DOHH2 (cell line): ENCODE measurements around the gene KCNIP3.

Experiments used
- H3F3A ChIP-seq: fragments of 200-600 bp; sonication (generic), shearing (Covaris generic); 2 replicates; pipeline ENCODE4 v1.6.0; 2016; ENCODE audit warnings: antibody characterized with exemption, mild to moderate bottlenecking; ENCODE audit not compliant: control insufficient read depth, insufficient read depth
- H3K27ac ChIP-seq: fragments of 200-600 bp; sonication (generic); 2 replicates; pipeline ENCODE4 v1.5.1; 2014; ENCODE audit warnings: low read depth, mild to moderate bottlenecking, low read length, moderate library complexity
- H3K27me3 ChIP-seq: fragments of 200-600 bp; sonication (generic); 2 replicates; pipeline ENCODE4 v1.6.1; 2014; ENCODE audit warnings: mild to moderate bottlenecking, low read length, mixed read lengths; ENCODE audit not compliant: control insufficient read depth
- H3K36me3 ChIP-seq: fragments of 200-600 bp; sonication (generic); 2 replicates; pipeline ENCODE4 v1.6.1; 2014; ENCODE audit warnings: mild to moderate bottlenecking, low read length, moderate library complexity, mixed read lengths; ENCODE audit not compliant: control insufficient read depth
- H3K4me1 ChIP-seq: fragments of 200-600 bp; sonication (generic); 2 replicates; pipeline ENCODE4 v1.6.1; 2014; ENCODE audit warnings: mild to moderate bottlenecking, low read length, mixed read lengths; ENCODE audit not compliant: control insufficient read depth
- H3K4me2 ChIP-seq: fragments of 200-600 bp; sonication (generic); 2 replicates; pipeline ENCODE4 v1.6.0; 2014; ENCODE audit warnings: mild to moderate bottlenecking, low read length, moderate library complexity
- H3K4me3 ChIP-seq: fragments of 200-600 bp; sonication (generic); 2 replicates; pipeline ENCODE4 v1.5.1; 2014; ENCODE audit warnings: mild to moderate bottlenecking, low read length, mixed read lengths
- H3K79me2 ChIP-seq: fragments of 200-600 bp; sonication (generic); 2 replicates; pipeline ENCODE4 v1.6.1; 2014; ENCODE audit warnings: mild to moderate bottlenecking, low read length, mixed read lengths; ENCODE audit not compliant: control insufficient read depth
- H3K9me2 ChIP-seq: fragments of 200-600 bp; sonication (generic); replicated peaks from 2 replicates; pipeline ENCODE4 v1.6.1; 2014; ENCODE audit warnings: mild to moderate bottlenecking, low read length, mixed read lengths; ENCODE audit not compliant: control insufficient read depth
- H3K9me3 ChIP-seq: fragments of 200-600 bp; sonication (generic); 2 replicates; pipeline ENCODE4 v1.6.1; 2014; ENCODE audit warnings: antibody characterized with exemption, low read length, mixed read lengths; ENCODE audit not compliant: control insufficient read depth, insufficient read depth
- H4K20me1 ChIP-seq: fragments of 200-600 bp; sonication (generic); 2 replicates; pipeline ENCODE4 v1.6.0; 2014; ENCODE audit warnings: low read depth, mild to moderate bottlenecking, antibody characterized with exemption, low read length, moderate library complexity; ENCODE audit not compliant: control insufficient read depth, insufficient read depth
- EZH2phosphoT487 ChIP-seq: fragments of 200-600 bp; sonication (generic); IDR thresholded peaks from 2 replicates; pipeline ENCODE4 v1.6.1; 2017; ENCODE audit warnings: borderline replicate concordance, mild to moderate bottlenecking, antibody characterized with exemption, low read length, moderate library complexity, mixed read lengths
- TF ChIP-seq, protein P1 (sequence below): fragments of 200-600 bp; sonication (generic); IDR thresholded peaks from one replicate; pipeline ENCODE4 v1.5.1; 2014; ENCODE audit warnings: antibody characterized with exemption, mild to moderate bottlenecking, low read depth, low read length; ENCODE audit not compliant: poor library complexity, severe bottlenecking

Gene KCNIP3

DNA sequence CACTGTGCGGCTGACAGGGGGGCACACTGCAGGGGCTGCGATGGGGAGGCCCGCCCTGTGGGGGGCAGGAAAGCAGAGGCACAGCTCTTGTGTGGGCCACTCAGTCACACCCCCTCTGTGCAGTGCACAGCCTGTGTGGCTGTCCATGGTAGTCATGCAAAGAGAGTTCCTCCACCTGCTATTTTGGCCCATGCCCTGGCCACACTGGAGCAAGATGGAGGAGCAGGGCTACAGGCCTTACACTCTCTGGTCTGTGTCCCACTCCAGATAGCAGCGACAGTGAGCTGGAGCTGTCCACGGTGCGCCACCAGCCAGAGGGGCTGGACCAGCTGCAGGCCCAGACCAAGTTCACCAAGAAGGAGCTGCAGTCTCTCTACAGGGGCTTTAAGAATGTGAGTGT is 76.9 kb downstream of the KCNIP3 start:
- H3K9me3 ChIP-seq, result no peaks in the 10 kb centered on the region
- H3K4me3 ChIP-seq, result no peak overlapping the region

DNA sequence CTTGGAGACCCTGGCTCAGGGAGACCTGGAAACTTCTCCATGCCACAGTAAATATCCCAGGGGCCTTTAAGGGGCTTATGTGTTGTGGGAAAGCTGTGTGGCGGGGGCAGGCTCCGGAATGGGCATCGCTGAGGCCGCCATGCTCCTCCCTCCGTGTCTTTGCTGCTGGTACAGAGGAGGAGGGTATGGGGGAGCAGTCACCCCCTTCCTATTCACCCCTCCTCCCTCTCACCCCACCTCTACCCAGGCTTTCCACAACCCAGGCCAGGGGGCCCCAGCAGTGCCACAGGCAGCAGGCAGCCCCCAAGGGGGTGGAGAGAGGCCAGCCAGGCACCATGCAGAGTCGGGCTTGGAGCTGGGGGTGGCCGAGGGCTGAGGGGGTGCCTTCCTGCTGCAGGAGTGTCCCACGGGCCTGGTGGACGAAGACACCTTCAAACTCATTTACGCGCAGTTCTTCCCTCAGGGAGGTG is 77.3 kb downstream of the KCNIP3 start:
- Histone ChIP-seq H3K27me3 (no peaks in the 10 kb centered on the region), H3K79me2 (no peaks in the 10 kb centered on the region), H3K9me2 (no peaks in the 10 kb centered on the region), H4K20me1 (no peaks in the 10 kb centered on the region), H3K4me1 (0 out of 2 replicates have a peak, but pooled peaks cover 3% of the 10 kb centered on the region), H3K4me3 (no peak overlapping the region), H3K36me3 (no peaks in the 10 kb centered on the region), H3K4me2 (no peak overlapping the region), H3F3A (no peaks in the 10 kb centered on the region), H3K27ac (no peak overlapping the region), H3K9me3 (no peaks in the 10 kb centered on the region)
- no peak for TF ChIP-seq EZH2phosphoT487
- TF ChIP-seq, protein P1, sequence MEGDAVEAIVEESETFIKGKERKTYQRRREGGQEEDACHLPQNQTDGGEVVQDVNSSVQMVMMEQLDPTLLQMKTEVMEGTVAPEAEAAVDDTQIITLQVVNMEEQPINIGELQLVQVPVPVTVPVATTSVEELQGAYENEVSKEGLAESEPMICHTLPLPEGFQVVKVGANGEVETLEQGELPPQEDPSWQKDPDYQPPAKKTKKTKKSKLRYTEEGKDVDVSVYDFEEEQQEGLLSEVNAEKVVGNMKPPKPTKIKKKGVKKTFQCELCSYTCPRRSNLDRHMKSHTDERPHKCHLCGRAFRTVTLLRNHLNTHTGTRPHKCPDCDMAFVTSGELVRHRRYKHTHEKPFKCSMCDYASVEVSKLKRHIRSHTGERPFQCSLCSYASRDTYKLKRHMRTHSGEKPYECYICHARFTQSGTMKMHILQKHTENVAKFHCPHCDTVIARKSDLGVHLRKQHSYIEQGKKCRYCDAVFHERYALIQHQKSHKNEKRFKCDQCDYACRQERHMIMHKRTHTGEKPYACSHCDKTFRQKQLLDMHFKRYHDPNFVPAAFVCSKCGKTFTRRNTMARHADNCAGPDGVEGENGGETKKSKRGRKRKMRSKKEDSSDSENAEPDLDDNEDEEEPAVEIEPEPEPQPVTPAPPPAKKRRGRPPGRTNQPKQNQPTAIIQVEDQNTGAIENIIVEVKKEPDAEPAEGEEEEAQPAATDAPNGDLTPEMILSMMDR, result no peak

More for the DNA sequence above, 76.9 kb downstream of the KCNIP3 start:
- Histone ChIP-seq H3K9me2 (no peaks in the 10 kb centered on the region), H3K4me1 (no peaks in the 10 kb centered on the region), H4K20me1 (no peaks in the 10 kb centered on the region), H3K36me3 (no peaks in the 10 kb centered on the region), H3K79me2 (no peaks in the 10 kb centered on the region), H3K27ac (no peak overlapping the region), H3F3A (no peaks in the 10 kb centered on the region), H3K27me3 (peaks cover 2% of the 10 kb centered on the region; the same call in 1 of the 2 replicates), H3K4me2 (no peak overlapping the region)
- TF ChIP-seq, protein P1, result no peak
- TF ChIP-seq EZH2phosphoT487, result no peak

GRCh38 chr2:95374921-95375471 is 77.8 kb downstream of the KCNIP3 start:
- Histone ChIP-seq H4K20me1 (no peaks in the 10 kb centered on the region), H3K9me2 (no peaks in the 10 kb centered on the region), H3K36me3 (no peaks in the 10 kb centered on the region), H3K4me1 (0 out of 2 replicates have a peak, but pooled peaks cover 3% of the 10 kb centered on the region), H3K27me3 (no peaks in the 10 kb centered on the region), H3K4me2 (no peak overlapping the region), H3F3A (no peaks in the 10 kb centered on the region), H3K4me3 (no peak overlapping the region), H3K79me2 (no peaks in the 10 kb centered on the region), H3K9me3 (no peaks in the 10 kb centered on the region), H3K27ac (no peak overlapping the region)
- TF ChIP-seq, protein P1, result no peak
- TF ChIP-seq EZH2phosphoT487, result no peak
